HL-60 (cell line): ENCODE data around the gene MYO1D.

Experiments
- DNase-seq, 2 experiments: peaks; one replicate each; pipeline ENCODE4 v3.0.0-alpha.2; 2010 to 2020; ENCODE audit warnings: low read depth in 1 of 2, low spot score in 1 of 2
- H3K27ac ChIP-seq: fragments of 250-450 bp; sonication (Bioruptor Pico); replicated peaks from 2 replicates; pipeline ENCODE4 v1.5.1; 2020; ENCODE audit warnings: mild to moderate bottlenecking, moderate library complexity
- H3K27me3 ChIP-seq: fragments of 250-450 bp; sonication (Bioruptor Pico); 2 replicates; pipeline ENCODE4 v1.5.1; 2021; ENCODE audit warnings: mild to moderate bottlenecking, moderate library complexity; ENCODE audit not compliant: insufficient read depth, poor library complexity, severe bottlenecking
- H3K4me3 ChIP-seq: replicated peaks from 2 replicates; pipeline ENCODE4 v1.5.1; 2011; ENCODE audit warnings: mild to moderate bottlenecking, control low read depth, low read length; ENCODE audit not compliant: insufficient read depth
- GABPA ChIP-seq: IDR thresholded peaks from 2 replicates; pipeline ENCODE4 v1.6.1; 2012; ENCODE audit warnings: low read depth
- POLR2AphosphoS5 ChIP-seq: IDR thresholded peaks from 2 replicates; pipeline ENCODE4 v1.6.1; 2012; ENCODE audit warnings: low read depth
- SPI1 ChIP-seq: IDR thresholded peaks from 2 replicates; pipeline ENCODE4 v1.6.1; 2012; ENCODE audit warnings: low read depth, mild to moderate bottlenecking, borderline replicate concordance
- TF ChIP-seq, protein P1 (sequence below): IDR thresholded peaks from one replicate; pipeline ENCODE4 v1.5.1; 2011; ENCODE audit warnings: low read length, control low read depth, inconsistent platforms; ENCODE audit not compliant: insufficient read depth
- TF ChIP-seq, protein P2 (sequence below): IDR thresholded peaks from 2 replicates; pipeline ENCODE4 v1.6.1; 2012; ENCODE audit warnings: low read depth; ENCODE audit not compliant: insufficient replicate concordance

MYO1D gene

DNA sequence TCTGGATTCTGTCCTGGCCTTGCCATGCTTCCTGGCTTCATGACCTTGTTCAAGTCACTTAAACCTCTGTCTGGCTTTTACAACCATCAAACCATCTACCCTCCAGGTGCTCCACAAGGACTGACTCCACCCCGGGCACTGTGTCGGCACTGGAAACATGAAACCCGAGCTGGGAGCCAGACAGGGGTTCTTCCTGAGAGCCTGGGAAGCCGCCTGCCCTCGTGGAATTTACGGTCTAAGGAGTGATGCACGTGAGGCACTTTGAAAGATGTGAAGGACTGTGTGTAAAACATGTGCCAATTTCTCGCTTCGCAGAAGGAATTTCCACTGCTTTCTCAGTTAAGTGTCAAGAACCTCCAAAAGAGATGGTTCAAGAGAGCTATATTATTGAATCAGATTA is 378.5 kb downstream of the MYO1D start:
- no peak for DNase-seq

DNA sequence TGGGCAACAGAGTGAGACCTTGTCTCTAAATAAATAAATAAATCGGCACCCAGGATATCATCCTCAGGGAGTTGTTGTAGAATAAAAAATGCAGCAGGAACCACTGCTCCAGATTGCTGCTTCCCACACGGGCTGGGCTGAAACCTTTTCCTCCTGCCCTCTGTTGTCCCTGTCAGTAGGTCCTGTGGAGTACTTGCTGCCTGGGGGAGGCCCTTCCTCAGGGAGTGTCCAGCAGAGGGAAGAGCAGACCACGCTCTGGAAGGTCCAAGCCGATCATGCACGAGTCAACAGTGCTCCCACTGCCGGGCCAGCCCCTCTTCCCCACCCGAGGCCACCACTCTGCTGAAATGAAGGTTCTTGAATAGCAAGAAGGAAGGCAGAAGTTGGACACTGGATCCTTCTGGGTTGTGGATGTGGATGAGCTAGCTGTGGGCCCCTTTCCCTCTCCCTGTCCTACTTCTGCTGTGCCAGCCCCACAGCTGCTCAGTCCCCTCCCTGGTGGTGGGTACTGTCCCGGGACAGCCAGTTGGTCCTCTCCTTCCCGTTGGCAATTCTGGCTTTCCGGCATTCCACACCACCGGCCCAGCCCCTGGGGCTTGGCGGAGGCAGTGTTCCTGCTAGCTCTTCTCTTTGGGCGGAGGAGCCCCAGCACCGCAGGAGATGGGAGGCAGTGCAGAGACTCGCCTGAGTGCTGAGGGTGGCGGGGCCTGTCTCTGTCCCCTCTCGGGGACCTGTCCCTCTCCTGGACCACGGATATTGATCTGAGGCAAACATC is 379.3 kb downstream of the MYO1D start:
- DNase-seq: no peak
- H3K27ac ChIP-seq: no peak overlapping the region
- H3K4me3 ChIP-seq: no peak overlapping the region
- no peaks in the 10 kb centered on the region for H3K27me3 ChIP-seq
- TF ChIP-seq POLR2AphosphoS5 (no peak), GABPA (no peak), SPI1 (no peak)
- TF ChIP-seq, protein P1, sequence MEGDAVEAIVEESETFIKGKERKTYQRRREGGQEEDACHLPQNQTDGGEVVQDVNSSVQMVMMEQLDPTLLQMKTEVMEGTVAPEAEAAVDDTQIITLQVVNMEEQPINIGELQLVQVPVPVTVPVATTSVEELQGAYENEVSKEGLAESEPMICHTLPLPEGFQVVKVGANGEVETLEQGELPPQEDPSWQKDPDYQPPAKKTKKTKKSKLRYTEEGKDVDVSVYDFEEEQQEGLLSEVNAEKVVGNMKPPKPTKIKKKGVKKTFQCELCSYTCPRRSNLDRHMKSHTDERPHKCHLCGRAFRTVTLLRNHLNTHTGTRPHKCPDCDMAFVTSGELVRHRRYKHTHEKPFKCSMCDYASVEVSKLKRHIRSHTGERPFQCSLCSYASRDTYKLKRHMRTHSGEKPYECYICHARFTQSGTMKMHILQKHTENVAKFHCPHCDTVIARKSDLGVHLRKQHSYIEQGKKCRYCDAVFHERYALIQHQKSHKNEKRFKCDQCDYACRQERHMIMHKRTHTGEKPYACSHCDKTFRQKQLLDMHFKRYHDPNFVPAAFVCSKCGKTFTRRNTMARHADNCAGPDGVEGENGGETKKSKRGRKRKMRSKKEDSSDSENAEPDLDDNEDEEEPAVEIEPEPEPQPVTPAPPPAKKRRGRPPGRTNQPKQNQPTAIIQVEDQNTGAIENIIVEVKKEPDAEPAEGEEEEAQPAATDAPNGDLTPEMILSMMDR: no peak
- TF ChIP-seq, protein P2, sequence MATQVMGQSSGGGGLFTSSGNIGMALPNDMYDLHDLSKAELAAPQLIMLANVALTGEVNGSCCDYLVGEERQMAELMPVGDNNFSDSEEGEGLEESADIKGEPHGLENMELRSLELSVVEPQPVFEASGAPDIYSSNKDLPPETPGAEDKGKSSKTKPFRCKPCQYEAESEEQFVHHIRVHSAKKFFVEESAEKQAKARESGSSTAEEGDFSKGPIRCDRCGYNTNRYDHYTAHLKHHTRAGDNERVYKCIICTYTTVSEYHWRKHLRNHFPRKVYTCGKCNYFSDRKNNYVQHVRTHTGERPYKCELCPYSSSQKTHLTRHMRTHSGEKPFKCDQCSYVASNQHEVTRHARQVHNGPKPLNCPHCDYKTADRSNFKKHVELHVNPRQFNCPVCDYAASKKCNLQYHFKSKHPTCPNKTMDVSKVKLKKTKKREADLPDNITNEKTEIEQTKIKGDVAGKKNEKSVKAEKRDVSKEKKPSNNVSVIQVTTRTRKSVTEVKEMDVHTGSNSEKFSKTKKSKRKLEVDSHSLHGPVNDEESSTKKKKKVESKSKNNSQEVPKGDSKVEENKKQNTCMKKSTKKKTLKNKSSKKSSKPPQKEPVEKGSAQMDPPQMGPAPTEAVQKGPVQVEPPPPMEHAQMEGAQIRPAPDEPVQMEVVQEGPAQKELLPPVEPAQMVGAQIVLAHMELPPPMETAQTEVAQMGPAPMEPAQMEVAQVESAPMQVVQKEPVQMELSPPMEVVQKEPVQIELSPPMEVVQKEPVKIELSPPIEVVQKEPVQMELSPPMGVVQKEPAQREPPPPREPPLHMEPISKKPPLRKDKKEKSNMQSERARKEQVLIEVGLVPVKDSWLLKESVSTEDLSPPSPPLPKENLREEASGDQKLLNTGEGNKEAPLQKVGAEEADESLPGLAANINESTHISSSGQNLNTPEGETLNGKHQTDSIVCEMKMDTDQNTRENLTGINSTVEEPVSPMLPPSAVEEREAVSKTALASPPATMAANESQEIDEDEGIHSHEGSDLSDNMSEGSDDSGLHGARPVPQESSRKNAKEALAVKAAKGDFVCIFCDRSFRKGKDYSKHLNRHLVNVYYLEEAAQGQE: no peak

More for the DNA sequence above, 378.5 kb downstream of the MYO1D start:
- no peak overlapping the region for H3K4me3 ChIP-seq
- H3K27me3 ChIP-seq: no peaks in the 10 kb centered on the region
- TF ChIP-seq, protein P2: no peak
- no peak for TF ChIP-seq POLR2AphosphoS5
- TF ChIP-seq, protein P1: no peak
- no peak for TF ChIP-seq GABPA
- no peak for TF ChIP-seq SPI1
- no peak overlapping the region for H3K27ac ChIP-seq

DNA sequence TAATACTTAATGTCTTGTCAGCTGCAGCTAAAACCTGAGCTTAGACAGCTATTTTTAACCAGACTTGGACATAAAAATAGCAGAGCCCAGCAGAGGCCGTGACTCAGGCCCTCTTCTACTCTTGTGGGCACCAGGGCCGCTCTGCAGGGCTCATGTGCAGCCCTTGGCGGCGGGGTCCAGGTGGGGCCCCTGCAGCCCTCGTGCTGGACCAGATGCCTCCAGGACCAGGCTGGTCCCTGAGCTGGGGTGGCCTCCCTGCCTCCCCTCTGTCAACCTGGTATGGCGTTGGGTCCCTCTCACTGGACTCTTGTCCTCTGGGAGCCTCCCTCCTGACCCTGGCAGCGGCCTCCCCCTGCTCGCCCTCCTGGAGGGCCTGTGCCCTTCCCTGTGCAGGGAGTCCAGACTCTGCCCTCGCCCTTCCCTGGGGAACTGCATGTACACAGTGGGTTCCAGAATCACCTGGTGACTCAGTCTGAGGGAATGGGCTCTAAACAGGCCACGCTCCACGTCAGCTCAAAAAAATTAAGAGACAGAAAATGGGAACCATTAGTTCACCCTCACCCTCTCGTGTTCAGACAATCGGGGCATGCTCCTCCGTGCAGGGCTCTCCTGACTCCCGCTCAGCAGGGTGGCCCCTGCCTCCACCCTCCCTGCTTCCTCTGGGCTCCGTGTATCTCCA is 380.4 kb downstream of the MYO1D start:
- TF ChIP-seq SPI1: no peak
- TF ChIP-seq, protein P2: no peak
- TF ChIP-seq GABPA: no peak
- TF ChIP-seq POLR2AphosphoS5: no peak
- TF ChIP-seq, protein P1: no peak
- no peak for DNase-seq
- Histone ChIP-seq H3K27ac (no peak overlapping the region), H3K27me3 (no peaks in the 10 kb centered on the region), H3K4me3 (no peak overlapping the region)
